NCI-H345 (cell line): ENCODE measurements around the gene CCNQ.
"Not testable (repeated sequence)": the region's sequence is repeated elsewhere in the genome, so short reads cannot be mapped to it uniquely, and the experiment has no call there.

Experiments
- DNase-seq: peaks from one replicate; lab custom pipeline; 2025; lab: John Stamatoyannopoulos, UW

The CCNQ gene

DNA sequence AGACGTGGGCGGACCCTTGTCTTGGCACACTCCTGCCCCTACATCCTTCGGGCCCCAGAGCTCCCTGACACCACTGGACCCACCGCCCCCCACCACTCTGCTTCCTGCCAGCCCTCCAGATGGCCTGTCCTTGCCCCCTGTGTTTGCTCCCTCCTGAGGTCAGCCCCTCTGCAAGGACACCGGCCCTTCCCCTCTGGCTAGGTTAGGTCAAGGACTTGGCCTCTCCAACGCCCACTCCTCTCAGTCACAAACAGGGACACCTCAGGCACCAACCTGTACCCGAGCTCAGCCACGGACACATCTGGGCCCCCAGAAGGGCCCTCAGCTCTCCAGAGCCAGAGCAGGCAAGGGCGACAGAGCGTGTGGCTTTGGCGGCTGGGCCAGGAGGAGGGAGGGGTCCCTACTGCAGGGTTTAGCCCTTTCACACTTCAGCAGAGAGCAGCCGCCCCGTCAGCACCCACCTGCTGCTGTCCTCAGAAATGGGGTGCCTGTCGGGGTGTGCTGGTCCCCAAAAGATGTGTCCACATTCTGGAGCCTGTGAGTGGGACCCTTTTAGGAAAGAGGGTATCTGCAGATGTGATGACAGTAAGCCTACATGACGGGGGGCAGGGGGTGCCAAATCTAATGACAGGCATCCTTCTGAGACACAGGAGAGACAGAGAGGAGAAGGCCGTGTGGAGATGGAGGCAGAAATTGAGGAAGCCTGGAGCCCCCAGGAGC lies 24.5 kb upstream of the CCNQ start:
- DNase-seq = no peak

DNA sequence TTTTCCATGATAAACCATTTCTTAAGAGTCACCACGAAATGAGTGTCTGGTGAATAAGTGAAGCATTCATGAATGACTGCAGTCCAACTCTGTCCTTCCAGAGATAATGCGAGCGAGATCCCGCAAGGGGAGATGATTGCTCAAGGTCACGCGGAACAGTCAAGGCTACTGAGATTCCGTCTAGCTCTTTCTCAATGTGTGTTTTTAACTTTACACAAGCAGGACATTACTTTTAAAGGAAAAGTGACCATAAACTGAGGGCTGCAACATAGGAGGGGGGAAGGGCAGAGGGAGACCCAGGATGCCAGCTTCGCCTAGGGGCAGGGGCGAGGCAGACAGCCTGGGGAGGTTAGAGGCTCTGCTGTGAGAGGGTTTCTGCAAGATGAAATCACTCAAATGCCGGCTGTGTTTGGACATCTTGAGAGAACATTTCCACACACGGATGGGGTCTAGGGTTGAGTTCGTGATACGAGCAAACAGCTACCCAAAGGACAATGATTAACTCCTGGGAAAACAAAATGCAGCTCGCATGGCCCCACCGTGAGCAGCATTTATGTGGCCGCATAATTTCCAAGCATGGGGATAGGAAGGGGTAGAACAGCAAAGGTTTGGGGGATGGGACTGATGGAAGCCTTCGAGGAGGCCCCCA lies 23.8 kb upstream of the CCNQ start:
- no peak for DNase-seq

DNA sequence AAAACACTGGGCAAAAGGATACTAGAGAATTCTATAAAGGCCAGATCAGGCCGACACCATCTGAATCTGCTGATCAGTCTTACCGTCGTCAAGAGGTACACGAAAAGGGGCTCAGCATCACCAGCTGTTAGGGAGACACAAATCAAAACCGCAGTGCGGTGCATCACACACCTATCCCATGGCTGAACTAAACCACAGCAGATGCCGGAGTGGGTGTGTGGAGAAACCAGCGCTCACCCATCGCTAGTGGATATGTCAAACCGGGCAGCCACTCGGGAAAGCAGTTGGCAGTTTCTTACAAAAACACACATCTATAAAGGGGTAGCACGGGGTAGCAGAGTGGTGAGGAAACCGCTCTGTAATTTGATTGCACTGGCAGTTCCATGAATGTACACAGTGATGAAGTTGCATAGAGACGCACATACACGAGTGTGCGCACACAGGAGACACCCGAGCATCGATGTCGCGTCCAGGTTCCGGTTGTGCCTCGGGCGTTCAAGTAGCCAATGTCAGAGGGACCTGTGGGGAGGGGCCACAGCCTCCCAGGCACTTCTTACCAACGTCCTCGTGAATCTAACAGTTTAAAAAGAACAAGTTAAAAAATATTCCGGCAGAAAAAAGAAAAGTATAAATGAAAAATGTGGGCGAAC lies 23.1 kb upstream of the CCNQ start:
- DNase-seq = no peak

DNA sequence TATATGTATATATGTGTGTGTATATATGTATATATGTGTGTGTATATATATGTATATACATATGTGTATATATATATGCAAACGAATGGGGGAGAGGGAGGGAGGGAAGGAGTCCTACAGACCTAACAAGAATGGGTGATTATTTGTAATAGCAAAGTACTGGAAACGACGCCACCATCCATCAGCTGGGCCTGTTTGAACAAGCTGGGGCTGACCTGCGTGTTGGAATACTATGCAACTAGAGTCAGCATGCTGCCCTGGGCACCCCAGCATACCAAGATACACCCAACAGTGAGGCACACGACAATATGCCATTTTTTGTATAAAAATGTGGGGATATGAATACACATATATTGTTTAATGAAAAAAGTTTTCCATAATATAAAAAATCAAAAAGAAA lies 21.6 kb upstream of the CCNQ start:
- no peak for DNase-seq

DNA sequence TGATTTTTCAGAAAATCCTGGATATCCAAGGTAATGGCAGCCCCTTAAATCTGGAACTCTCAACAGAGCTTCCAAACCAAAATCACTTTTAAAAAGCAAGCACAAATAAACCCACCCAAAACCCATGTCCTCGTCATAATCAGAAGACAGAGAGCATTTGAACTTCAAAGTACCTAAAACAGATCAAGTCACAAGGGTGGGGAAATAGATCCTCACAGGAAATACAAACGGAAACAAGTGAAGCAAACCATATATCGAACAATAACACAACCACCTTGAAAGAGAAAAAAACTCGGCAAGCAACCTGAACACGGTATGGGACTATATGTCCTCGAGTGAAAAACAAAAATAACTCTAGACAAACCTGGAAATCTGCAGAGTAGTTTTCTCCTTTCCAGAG lies 15.9 kb upstream of the CCNQ start:
- DNase-seq = no peak

DNA sequence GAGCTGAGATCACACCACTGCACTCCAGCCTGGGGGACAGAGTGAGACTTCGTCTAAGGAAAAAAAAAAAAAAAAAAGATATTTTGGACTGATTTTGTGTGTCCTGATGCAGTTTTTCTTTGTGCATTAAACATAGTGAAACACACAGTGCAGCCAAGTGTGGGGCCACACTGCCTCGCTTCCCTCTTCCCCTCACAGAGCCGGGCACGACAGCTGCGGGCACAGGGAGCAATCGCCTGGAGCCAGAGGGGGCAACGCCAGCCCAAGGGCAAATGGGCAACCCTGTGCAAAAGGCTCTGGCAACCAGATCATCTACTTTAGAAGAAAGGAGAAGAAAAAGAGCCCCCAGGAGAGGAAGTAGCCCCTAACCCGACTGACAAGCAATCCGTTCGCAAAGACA lies 13.5 kb upstream of the CCNQ start:
- no peak for DNase-seq

DNA sequence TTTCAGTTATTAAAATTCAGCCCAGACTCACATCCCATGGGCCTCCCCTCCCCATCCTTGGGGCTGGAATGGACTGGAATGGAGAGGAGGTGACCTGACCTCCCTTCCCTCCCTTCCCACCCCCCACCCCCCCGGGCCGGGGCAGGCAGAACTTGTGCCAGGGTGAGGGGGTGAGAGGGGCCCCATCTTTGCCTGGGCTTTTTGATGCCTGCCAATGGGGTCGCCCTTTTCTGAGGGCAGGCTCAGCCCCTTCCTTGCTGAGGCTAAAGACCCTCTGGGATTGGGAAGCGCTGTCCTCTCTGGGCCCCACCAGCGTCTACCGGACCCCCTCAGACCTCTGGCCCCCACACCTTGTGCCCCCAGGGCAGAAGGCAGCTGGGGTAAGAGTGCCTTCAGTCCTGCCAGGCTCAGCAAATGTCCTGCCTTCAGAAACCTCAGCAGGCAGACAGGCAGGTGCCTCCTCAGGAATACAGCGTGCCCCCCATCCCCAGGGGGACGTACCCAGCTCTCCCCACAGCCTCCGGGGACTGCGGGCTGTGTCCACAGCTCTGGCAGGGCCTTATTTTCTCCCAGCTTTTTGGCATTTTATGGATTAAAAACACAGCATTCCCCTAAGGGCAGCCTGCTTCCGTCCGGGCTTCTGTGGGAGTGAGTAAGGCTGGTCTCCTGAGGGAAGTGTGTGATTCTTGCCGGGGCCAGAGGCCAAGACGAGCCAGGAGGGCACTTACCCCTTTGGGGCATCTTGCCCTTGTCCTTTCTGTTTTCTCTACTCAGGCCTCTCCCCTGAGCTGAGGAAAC lies 12.6 kb upstream of the CCNQ start:
- no peak for DNase-seq

DNA sequence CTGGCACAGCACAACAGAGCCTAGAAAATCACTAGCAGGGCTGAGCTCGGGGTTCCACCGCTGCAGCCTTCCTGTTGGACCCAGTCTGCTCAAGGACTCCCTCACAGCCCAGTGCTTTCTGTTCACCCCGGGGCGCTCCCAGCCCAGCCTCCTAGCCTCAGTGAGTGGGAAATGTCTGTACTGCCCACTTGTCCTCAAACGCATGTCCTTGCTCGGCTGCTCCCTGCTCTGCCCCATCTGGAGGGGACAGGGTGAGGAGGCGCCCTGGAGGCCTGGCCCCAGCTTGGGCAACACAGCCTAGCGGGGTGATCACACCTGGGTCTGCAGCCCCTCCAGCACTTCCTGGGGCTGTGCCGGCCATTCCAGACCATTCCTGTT lies 11.9 kb upstream of the CCNQ start:
- DNase-seq = no peak

DNA sequence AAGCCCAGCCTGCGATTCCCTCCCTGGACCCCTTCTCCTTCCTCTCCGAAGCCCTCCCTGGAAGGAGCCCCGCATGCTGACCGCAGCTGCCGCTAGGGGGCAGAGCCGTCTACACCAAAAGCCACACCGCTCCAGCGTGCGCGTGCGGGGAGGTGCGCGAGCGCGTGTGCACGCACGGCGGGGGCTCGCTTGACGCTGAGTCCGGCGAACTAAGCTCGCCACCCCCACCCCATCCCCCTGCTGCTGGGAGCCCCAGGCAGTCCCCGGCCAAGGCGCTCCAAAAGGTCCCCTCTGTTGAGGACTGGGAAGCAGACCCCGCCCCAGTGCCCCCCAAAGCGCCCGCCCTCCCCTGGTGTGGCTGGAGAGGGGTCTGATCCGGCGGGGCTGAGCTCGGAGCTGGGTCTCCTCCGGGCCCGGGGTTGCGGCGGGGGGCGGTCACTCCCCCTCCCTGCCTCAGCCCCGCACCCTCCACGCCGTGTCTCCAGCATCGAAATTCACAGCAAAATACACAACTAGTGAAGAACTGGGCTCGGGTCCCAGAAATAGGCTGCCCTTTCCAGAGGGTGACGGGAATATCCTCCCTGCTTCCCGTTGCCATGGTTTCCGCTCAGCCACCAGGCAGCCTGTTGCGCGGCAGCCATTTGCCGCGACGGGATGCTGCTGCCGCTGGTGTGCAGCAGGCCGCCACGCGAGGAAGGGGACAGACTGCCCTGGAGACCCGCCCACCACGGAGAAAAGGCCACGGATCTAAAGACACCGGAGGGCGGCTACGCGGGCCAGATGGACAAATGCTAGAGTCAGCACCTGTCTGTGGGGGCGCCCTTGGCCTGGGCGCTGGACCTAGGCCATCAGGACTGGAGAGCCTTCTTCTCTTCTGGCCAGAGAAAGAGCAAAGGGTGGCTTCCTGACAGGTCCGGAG lies 11.2 kb upstream of the CCNQ start:
- peak; percentile 73 for DNase-seq

DNA sequence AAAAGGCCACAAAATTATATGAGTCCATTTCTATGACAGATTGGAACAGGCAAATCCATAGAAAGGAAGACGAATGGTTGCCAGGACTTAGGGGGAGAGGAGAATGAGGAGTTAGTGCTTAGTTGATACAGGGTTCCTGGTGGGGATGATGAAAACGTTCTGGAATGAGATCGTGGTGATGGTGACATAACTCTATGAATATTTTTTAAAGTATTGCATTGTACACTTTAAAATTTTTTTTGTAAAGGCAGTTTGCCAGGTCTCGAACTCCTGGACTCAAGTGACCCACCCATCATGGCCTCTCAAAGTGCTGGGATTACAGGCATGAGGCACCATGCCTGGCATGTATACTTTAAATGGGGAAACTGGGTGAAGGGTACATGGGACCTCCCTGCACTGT lies 9.9 kb upstream of the CCNQ start:
- DNase-seq = no peak

DNA sequence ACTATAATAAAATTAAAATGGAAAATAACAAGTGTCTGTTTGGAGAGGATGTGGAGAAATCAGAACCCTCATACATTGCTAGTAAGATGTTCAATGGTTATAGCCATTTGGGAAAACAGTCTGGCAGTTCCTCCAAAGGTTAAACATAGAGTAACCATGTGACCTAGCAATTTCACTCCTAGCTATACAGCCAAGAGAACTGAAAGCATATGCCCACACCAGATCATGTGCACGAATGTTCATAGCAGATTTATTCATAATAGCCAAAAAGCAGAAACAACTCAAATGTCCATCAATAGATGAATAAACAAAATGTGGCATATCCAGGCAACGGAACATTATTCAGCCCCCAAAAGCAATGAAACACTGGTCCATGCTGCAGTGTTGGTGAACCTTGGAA lies 9.4 kb upstream of the CCNQ start:
- no peak for DNase-seq

DNA sequence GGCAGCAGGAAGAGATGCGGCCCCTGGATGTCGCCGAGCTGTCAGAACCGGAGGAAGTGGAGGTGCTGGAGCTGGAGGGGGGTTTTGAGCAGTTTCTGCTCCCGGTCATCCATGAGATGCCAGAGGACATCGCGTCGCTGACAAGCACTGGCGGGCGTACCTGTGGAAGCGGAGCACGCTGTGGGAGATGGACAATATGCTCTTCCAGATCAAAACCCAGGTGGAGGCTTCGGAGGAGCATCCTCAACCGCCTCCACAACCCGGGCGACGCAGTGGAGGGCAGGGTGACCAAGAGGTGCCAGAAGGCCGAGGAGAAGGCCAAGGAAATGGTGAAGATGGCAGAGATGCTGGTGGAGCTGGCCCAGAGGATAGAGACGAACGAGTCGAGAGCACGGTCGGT lies 7.6 kb upstream of the CCNQ start:
- DNase-seq = no peak

DNA sequence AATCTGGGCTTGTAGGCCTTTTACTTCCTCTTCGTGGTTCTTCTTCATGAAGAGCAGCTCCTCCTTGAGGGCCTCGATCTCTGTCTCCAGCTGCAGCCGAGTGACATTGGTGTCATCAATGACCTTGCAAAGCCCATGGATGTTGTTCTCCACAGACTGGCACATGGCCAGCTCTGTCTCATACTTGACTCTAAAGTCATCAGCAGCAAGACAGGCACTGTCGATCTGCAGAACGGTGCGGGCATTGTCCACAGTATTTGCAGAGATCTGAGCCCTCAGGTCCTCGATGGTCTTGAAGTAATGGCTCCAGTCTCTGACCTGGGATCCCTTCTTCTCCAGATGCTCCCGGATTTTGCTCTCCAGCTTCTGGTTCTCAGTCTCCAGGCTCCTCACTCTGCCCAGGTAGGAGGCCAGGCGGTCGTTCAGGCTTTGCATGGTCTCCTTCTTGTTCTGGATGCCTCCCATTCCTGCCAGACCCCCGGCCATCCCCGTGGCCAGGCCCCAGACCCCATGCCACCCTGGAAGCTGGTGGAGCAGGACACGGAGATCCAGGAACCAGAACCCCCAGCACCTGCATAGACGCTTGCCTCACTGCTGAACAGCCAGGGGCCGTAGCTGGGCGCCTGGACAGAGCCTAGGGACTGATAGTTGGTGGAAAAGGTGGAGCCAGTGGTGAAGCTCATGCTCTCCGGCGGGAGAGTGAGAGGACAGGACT lies 5.9 kb upstream of the CCNQ start:
- not testable (repeated sequence) for DNase-seq

DNA sequence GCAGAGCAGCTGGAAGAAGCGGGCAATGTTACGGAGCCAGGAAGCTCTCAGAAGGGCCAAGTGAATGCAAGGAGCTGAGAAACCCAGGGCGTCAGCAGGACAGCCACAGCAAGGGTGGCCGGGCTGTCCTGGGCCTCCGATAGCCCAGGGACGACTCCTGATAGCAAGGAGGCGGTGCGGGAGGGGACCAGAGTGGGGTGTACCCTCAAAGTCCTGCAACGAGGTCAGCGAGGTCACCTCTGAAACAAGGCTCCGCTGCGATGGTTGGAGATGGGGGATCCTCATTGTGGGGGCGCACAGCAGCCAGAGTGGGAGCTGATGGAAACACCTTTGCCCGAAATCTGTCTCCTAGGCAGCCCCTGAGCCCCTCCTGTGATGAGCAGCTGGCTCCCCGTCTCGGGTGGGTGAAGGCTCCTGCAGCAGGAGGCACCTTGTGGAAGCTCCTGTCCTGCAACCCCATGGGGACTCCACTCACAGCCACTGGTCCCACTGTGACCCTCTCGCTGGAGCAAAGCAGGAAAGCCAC lies 4.3 kb upstream of the CCNQ start:
- DNase-seq = no peak

DNA sequence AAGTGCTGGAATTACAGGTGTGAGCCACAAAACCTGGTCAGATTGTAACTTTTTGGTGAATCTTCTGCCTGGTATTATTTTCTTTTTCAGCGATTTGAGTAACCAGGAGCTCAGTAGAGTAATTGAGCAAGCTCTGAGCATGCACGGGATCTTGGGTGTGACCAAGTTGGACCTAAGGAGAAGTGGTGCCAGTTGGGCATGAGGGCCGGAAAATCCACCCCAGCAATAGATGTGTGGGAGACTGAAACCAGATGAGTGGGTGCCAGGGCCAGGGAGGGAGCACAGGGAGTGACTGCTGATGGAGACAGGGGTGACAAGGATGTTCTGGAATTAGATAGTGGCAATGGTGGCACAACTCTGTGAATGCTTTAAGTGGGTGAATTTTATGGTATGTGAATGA lies 3.7 kb upstream of the CCNQ start:
- DNase-seq = no peak

DNA sequence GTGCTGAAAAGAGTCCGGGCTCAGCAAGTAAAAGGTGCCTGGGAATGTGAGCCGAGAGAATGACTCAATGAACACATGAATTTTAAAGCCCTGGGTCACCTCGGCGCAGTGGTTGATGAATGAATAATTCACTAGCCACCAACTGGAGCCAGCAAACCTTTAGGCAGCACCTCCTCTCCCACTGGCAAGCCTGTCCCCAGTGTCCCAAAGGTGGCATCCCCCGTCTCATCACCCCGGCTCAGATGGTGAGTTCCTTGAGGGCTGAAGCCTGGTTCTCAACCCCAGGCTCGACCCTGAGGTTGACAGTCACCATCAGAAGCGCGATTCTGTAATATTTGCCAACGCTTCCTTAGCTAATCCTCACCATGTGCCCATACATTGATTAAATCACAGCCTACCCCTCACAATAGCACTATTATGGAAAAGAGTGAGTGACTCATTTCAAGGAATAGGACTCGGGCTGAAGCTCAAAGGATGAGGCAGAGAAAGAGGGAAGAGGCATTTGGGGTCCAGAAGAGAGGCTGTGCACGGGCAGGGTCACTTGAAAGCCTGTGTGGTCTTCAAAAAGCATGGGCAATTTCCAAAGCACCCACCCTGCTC lies 2.7 kb upstream of the CCNQ start:
- no peak for DNase-seq

DNA sequence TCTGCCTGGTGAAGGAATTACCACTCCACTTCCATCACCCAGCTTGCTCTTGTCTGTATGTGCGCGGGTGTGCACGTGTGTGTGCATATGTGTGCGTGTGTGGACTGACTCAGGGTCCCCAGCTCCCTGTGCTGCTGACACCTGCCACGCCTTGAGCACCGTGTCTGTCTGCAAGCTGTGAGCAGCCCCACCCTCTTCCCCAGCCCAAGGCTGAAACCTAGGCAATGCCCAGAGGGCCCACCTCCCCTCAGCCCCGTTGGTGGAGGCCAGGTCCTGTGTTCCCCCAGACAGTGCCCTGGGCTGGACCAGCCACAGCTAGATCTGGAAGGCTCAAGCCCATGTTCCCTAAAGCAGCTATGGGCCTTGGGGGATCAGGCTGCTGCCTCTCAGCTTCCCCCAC lies 2.0 kb upstream of the CCNQ start:
- DNase-seq = no peak

DNA sequence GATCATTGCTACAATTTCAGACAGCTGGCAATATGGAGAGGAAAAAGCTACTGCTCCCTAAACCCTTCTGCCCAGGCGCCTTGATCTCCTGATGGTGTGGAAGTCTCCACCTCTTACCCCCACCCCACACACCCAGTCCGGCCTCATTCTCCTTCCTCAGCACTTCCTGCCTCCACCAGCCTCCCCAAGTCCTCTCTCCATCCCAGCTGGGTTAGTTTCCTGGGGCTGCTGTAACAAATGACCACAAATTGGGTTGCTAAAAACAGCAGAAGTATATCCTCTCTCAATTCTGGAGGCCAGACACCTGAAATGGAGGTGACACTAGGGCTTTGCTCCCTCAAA lies 1.1 kb upstream of the CCNQ start:
- no peak for DNase-seq

DNA sequence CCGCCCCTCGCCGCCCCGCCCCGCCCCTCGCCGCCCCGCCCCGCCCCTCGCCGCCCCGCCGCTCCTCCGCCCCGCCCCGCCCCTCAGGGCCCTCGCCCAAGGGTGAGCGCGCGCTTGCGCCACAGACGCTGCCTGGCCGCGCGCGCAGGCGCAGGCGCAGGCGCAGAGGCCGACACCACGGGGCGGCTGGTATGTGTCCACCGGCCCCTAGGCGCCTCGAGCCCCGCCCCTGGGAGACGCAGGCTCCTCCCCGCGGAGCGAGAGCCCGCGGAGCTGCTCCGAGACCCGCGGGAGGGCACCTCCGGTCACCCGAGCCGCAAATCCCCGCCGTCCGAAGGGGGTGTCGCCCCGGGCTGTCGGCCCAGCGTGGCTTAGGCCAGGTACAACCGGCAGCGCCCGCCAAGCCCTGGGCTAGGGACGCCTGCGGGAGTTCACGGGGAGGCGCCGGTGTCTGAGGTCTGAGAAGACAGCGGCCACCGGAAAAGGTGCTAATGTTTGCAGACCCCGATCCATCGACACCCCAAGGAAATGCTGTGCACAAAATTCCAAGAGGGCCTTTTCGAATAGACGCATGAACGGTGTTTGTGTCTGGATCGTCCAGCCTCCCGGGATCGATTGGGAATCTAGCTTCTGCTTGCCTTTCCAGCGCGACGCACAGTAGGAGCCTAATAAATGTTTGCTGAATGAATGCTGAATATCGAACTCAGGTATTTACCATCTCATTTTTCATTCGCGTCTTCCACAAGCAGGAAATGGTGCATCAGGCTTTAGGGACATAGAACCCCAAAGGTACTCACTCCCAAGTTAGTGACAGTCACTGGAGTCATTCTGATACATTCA lies 473 bp upstream of the CCNQ start:
- peak; percentile 91 for DNase-seq
